SK-N-SH (cell line): ENCODE results near the gene KRTAP1-3. TPM values are rescaled to one million over a fixed set of nuclear protein-coding genes. Genes with fewer than 3 reads are reported as not detected.

Experiments used
- CTCF ChIA-PET: fragments of 300-600, 350-600 bp; formaldehyde crosslinking; extraction: SDS; loops from one replicate; lab custom pipeline; 2021; lab: Yijun Ruan, JAX
- POLR2A ChIA-PET: fragments of 350-600 bp; sonication (Branson Sonifier 250); formaldehyde crosslinking; extraction: SDS; loops from one replicate; lab custom pipeline; 2020; ENCODE audit warnings: antibody characterized with exemption, inconsistent platforms; lab: Yijun Ruan, JAX
- DNase-seq: peaks from one replicate; pipeline ENCODE4 v3.0.0; 2012
- H2AFZ ChIP-seq: fragments of 200-600 bp; sonication (generic); 2 replicates; pipeline ENCODE4 v1.8.1; 2016; ENCODE audit warnings: antibody characterized with exemption, mild to moderate bottlenecking, low read depth
- H3F3A ChIP-seq: fragments of 200-600 bp; sonication (generic); replicated peaks from 2 replicates; pipeline ENCODE3; 2016; ENCODE audit warnings: antibody characterized with exemption, mild to moderate bottlenecking; ENCODE audit not compliant: insufficient read depth
- H3K27ac ChIP-seq, 2 experiments: fragments of 200-500 bp in 1 of 2; fragments of 200-600 bp in 1 of 2; sonication (Bioruptor generic) in 1 of 2; sonication (generic), shearing (Covaris generic) in 1 of 2; 2 replicates each; pipeline versions ENCODE4 v1.5.1 to v1.6.1; 2014 to 2016; ENCODE audit warnings: low read depth in 2 of 2, inconsistent platforms in 1 of 2, low read length in 1 of 2, mild to moderate bottlenecking in 1 of 2, mixed read lengths in 1 of 2
- H3K27me3 ChIP-seq: fragments of 200-600 bp; sonication (generic), shearing (Covaris generic); 2 replicates; pipeline ENCODE4 v1.6.1; 2016; ENCODE audit warnings: mixed run types; ENCODE audit not compliant: insufficient read depth
- H3K36me3 ChIP-seq, 2 experiments: fragments of 200-500 bp in 1 of 2; fragments of 200-600 bp in 1 of 2; sonication (Bioruptor generic) in 1 of 2; sonication (generic) in 1 of 2; replicated peaks in 1 of 2; 2 replicates each; pipeline versions ENCODE3 to v1.5.1; 2014 to 2016; ENCODE audit warnings: low read length in 1 of 2, mild to moderate bottlenecking in 1 of 2; ENCODE audit not compliant: insufficient read depth in 2 of 2, control insufficient read depth in 1 of 2
- H3K4me1 ChIP-seq, 2 experiments: fragments of 200-500 bp in 1 of 2; fragments of 200-600 bp in 1 of 2; sonication (Bioruptor generic) in 1 of 2; sonication (generic), shearing (Covaris generic) in 1 of 2; 2 replicates each; pipeline versions ENCODE4 v1.5.1 to v1.6.1; 2014 to 2016; ENCODE audit warnings: low read depth in 1 of 2, low read length in 1 of 2, mixed run types in 1 of 2; ENCODE audit not compliant: insufficient read depth in 2 of 2, control insufficient read depth in 1 of 2
- H3K4me2 ChIP-seq: fragments of 200-600 bp; sonication (generic), shearing (Covaris generic); 2 replicates; pipeline ENCODE4 v1.6.1; 2017; ENCODE audit warnings: mixed run types
- H3K4me3 ChIP-seq, 2 experiments: fragments of 200-500 bp in 1 of 2; fragments of 200-600 bp in 1 of 2; sonication (Bioruptor generic) in 1 of 2; sonication (generic), shearing (Covaris generic) in 1 of 2; 2 replicates each; pipeline versions ENCODE4 v1.5.1 to v1.8.1; 2014 to 2016; ENCODE audit warnings: low read depth in 2 of 2, inconsistent platforms in 1 of 2, low read length in 1 of 2, mild to moderate bottlenecking in 1 of 2, mixed read lengths in 1 of 2, moderate library complexity in 1 of 2
- H3K79me2 ChIP-seq: fragments of 200-600 bp; sonication (generic); 2 replicates; pipeline ENCODE4 v1.8.1; 2017; ENCODE audit warnings: mild to moderate bottlenecking; ENCODE audit not compliant: insufficient read depth
- H3K9ac ChIP-seq: fragments of 200-600 bp; sonication (generic); 2 replicates; pipeline ENCODE4 v1.6.1; 2017; ENCODE audit warnings: mixed run types
- H3K9me2 ChIP-seq: fragments of 200-600 bp; sonication (generic); 2 replicates; pipeline ENCODE4 v1.6.1; 2017; ENCODE audit warnings: mixed run types
- H3K9me3 ChIP-seq: fragments of 200-600 bp; sonication (generic); 2 replicates; pipeline ENCODE4 v1.6.1; 2017; ENCODE audit warnings: mixed run types, mild to moderate bottlenecking, moderate library complexity
- H4K20me1 ChIP-seq: fragments of 200-600 bp; sonication (generic); 2 replicates; pipeline ENCODE4 v1.6.1; 2017; ENCODE audit warnings: mild to moderate bottlenecking, mixed run types; ENCODE audit not compliant: insufficient read depth
- ELF1 ChIP-seq: IDR thresholded peaks from 2 replicates; pipeline ENCODE4 v1.4.0; 2012
- EZH2phosphoT487 ChIP-seq: fragments of 200-600 bp; sonication (generic); IDR thresholded peaks from 2 replicates; pipeline ENCODE4 v1.6.1; 2017; ENCODE audit warnings: low read depth, mixed run types, mild to moderate bottlenecking, antibody characterized with exemption, moderate library complexity, borderline replicate concordance
- FOXM1 ChIP-seq: IDR thresholded peaks from 2 replicates; pipeline ENCODE4 v1.4.0; 2012; ENCODE audit warnings: low read depth, mild to moderate bottlenecking
- GABPA ChIP-seq: IDR thresholded peaks from 2 replicates; pipeline ENCODE4 v1.4.0; 2012; ENCODE audit warnings: low read depth, mild to moderate bottlenecking
- JUND ChIP-seq: IDR thresholded peaks from 2 replicates; pipeline ENCODE4 v1.4.0; 2012
- MXI1 ChIP-seq: IDR thresholded peaks from 2 replicates; pipeline ENCODE4 v1.6.1; 2012; ENCODE audit warnings: mild to moderate bottlenecking, low read depth, low read length, improper control_type of control experiment
- NRF1 ChIP-seq: IDR thresholded peaks from 2 replicates; pipeline ENCODE4 v1.6.1; 2012; ENCODE audit warnings: low read depth, mild to moderate bottlenecking, low read length
- POLR2AphosphoS5 ChIP-seq: IDR thresholded peaks from 2 replicates; pipeline ENCODE4 v1.6.1; 2012; ENCODE audit warnings: low read depth, low read length
- RAD21 ChIP-seq: IDR thresholded peaks from 2 replicates; pipeline ENCODE4 v1.6.1; 2012; ENCODE audit warnings: mild to moderate bottlenecking, low read length
- RFX5 ChIP-seq: IDR thresholded peaks from 2 replicates; pipeline ENCODE4 v1.6.1; 2012; ENCODE audit warnings: mild to moderate bottlenecking, improper control_type of control experiment, low read length
- RXRA ChIP-seq: IDR thresholded peaks from 2 replicates; pipeline ENCODE4 v1.4.0; 2012; ENCODE audit warnings: low read depth, mild to moderate bottlenecking, borderline replicate concordance
- SIN3A ChIP-seq: IDR thresholded peaks from 2 replicates; pipeline ENCODE4 v1.6.1; 2012; ENCODE audit warnings: low read depth, mild to moderate bottlenecking, low read length, moderate library complexity, borderline replicate concordance
- TCF12 ChIP-seq: IDR thresholded peaks from 2 replicates; pipeline ENCODE4 v1.4.0; 2012
- USF2 ChIP-seq: fragments of 150-350 bp; IDR thresholded peaks from 2 replicates; pipeline ENCODE4 v1.6.1; 2017; ENCODE audit warnings: antibody characterized with exemption, low read length, low read depth, borderline replicate concordance
- WGBS: methylation state at CpG from one replicate; pipeline ENCODE4 v1.1.6; 2017; ENCODE audit warnings: low lambda C conversion rate; 5-methylcytosine and 5-hydroxymethylcytosine counted together
- polyA plus RNA-seq, 3 experiments: library from polyadenylated mRNA; depleted of rRNA; stranded (reverse); fragments of >200 nt; gene quantifications; 2 replicates each; pipeline ENCODE4 v1.2.3, GENCODE V29; 2012
- TF ChIP-seq, protein P1 (sequence below): fragments of 200-600 bp; sonication (generic); IDR thresholded peaks from 2 replicates; pipeline ENCODE4 v1.6.1; 2017; ENCODE audit warnings: antibody characterized with exemption, mild to moderate bottlenecking, moderate library complexity
- TF ChIP-seq, protein P2 (sequence below): IDR thresholded peaks from 2 replicates; pipeline ENCODE4 v1.6.1; 2012; ENCODE audit warnings: mild to moderate bottlenecking, low read depth, low read length, moderate library complexity
- TF ChIP-seq, protein P3 (sequence below): IDR thresholded peaks from 2 replicates; pipeline ENCODE4 v1.4.0; 2012; ENCODE audit warnings: low read depth, borderline replicate concordance

KRTAP1-3 gene
- polyA plus RNA-seq, 1 of the 3 experiments (the other 2 are of a cell fraction) = not detected

DNA sequence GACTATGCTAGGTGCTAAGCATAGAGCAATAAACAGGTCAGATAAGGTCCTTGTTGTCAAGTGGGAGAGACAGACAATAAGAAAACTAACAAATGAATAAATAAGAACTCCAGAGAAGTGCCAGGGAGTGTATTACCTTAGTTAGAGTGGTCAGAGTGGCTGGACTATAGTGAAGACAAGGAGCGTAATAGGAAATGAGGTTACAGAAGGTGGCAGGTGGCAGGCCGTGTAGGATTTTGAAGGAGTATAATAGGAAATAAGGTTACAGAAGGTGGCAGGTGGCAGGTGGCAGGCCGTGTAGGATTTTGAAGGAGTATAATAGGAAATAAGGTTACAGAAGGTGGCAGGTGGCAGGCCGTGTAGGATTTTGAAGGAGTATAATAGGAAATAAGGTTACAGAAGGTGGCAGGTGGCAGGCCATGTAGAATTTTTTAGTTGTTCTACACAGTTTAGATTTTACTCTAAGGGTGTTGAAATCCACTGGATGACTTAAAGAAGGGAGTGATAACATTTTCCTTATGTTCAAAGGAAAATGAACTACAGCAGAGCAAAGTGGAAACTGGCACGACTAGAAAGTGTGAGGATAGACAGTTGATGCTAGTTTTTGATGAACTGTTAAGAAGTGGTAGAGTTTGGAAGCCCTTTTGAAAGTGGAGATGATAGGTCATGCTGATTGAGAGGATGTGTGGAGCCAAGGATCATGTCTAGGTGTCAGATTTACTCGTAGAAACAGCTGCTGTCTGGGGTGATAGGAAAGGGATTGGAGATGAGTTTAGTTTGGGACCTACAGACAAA is 22.2 kb downstream of the KRTAP1-3 start:
- Histone ChIP-seq H3K9me3 (no peaks in the 10 kb centered on the region), H3K27me3 (peaks cover 41% of the 10 kb centered on the region; the same call in 1 of the 2 replicates), H2AFZ (no peak overlapping the region), H3K79me2 (no peaks in the 10 kb centered on the region), H3K4me1 (no peaks in the 10 kb centered on the region), H3K27ac (no peak overlapping the region), H3K9me2 (no peaks in the 10 kb centered on the region), H4K20me1 (no peaks in the 10 kb centered on the region), H3K4me2 (no peak overlapping the region), H3K4me3 (no peak overlapping the region), H3K36me3 (no peaks in the 10 kb centered on the region), H3K9ac (no peak overlapping the region), H3F3A (no peaks in the 10 kb centered on the region)
- ChIA-PET POLR2A (no interaction called here), CTCF (no interaction called here)
- WGBS = 17% methylated on average over 6 of the region's 6 CpGs
- DNase-seq = no peak
- TF ChIP-seq, protein P1, sequence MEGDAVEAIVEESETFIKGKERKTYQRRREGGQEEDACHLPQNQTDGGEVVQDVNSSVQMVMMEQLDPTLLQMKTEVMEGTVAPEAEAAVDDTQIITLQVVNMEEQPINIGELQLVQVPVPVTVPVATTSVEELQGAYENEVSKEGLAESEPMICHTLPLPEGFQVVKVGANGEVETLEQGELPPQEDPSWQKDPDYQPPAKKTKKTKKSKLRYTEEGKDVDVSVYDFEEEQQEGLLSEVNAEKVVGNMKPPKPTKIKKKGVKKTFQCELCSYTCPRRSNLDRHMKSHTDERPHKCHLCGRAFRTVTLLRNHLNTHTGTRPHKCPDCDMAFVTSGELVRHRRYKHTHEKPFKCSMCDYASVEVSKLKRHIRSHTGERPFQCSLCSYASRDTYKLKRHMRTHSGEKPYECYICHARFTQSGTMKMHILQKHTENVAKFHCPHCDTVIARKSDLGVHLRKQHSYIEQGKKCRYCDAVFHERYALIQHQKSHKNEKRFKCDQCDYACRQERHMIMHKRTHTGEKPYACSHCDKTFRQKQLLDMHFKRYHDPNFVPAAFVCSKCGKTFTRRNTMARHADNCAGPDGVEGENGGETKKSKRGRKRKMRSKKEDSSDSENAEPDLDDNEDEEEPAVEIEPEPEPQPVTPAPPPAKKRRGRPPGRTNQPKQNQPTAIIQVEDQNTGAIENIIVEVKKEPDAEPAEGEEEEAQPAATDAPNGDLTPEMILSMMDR = no peak
- TF ChIP-seq RAD21 (no peak), RXRA (no peak), ELF1 (no peak), POLR2AphosphoS5 (no peak), RFX5 (no peak), JUND (no peak), EZH2phosphoT487 (no peak)
- TF ChIP-seq, protein P2, sequence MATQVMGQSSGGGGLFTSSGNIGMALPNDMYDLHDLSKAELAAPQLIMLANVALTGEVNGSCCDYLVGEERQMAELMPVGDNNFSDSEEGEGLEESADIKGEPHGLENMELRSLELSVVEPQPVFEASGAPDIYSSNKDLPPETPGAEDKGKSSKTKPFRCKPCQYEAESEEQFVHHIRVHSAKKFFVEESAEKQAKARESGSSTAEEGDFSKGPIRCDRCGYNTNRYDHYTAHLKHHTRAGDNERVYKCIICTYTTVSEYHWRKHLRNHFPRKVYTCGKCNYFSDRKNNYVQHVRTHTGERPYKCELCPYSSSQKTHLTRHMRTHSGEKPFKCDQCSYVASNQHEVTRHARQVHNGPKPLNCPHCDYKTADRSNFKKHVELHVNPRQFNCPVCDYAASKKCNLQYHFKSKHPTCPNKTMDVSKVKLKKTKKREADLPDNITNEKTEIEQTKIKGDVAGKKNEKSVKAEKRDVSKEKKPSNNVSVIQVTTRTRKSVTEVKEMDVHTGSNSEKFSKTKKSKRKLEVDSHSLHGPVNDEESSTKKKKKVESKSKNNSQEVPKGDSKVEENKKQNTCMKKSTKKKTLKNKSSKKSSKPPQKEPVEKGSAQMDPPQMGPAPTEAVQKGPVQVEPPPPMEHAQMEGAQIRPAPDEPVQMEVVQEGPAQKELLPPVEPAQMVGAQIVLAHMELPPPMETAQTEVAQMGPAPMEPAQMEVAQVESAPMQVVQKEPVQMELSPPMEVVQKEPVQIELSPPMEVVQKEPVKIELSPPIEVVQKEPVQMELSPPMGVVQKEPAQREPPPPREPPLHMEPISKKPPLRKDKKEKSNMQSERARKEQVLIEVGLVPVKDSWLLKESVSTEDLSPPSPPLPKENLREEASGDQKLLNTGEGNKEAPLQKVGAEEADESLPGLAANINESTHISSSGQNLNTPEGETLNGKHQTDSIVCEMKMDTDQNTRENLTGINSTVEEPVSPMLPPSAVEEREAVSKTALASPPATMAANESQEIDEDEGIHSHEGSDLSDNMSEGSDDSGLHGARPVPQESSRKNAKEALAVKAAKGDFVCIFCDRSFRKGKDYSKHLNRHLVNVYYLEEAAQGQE = no peak

- Histone ChIP-seq H4K20me1 (no peaks in the 10 kb centered on the region), H2AFZ (no peak overlapping the region), H3K79me2 (no peaks in the 10 kb centered on the region), H3K9me3 (no peaks in the 10 kb centered on the region), H3K4me2 (no peak overlapping the region), H3K9me2 (no peaks in the 10 kb centered on the region), H3K36me3 (no peaks in the 10 kb centered on the region), H3K4me1 (no peaks in the 10 kb centered on the region), H3F3A (no peaks in the 10 kb centered on the region), H3K27me3 (peaks cover 31% of the 10 kb centered on the region; the same call in 1 of the 2 replicates), H3K27ac (no peak overlapping the region), H3K4me3 (no peak overlapping the region), H3K9ac (no peak overlapping the region)
- no peak for DNase-seq
- ChIA-PET CTCF (no interaction called here), POLR2A (no interaction called here)
- TF ChIP-seq GABPA = no peak
- TF ChIP-seq SIN3A = no peak
- TF ChIP-seq NRF1 = no peak
- TF ChIP-seq, protein P2 = no peak
- no peak for TF ChIP-seq FOXM1
- TF ChIP-seq USF2 = no peak
- TF ChIP-seq TCF12 = no peak
- no peak for TF ChIP-seq JUND
- TF ChIP-seq MXI1 = no peak
- TF ChIP-seq, protein P3, sequence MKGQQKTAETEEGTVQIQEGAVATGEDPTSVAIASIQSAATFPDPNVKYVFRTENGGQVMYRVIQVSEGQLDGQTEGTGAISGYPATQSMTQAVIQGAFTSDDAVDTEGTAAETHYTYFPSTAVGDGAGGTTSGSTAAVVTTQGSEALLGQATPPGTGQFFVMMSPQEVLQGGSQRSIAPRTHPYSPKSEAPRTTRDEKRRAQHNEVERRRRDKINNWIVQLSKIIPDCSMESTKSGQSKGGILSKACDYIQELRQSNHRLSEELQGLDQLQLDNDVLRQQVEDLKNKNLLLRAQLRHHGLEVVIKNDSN = no peak
- TF ChIP-seq RAD21 = no peak
Measured at GRCh38 chr17:41010441-41010840, 24.2 kb downstream of the KRTAP1-3 start.
